PC-3 (cell line): ENCODE data around the gene TWIST2. TPM values are rescaled to one million over a fixed set of nuclear protein-coding genes. Genes with fewer than 3 reads are reported as not detected.

Experiments
- ATAC-seq: fragments of 200-7000 bp; cut with Tn5 transposase; 2 replicates; pipeline ENCODE4 v1.9.1; 2020; ENCODE audit warnings: mild to moderate bottlenecking, moderate library complexity
- BruUV-seq: library from RNA; stranded (reverse); fragments of 400-500 nt; replicated peaks from 2 replicates; lab custom pipeline; 2021; lab: Mats Ljungman, UMichigan
- CTCF ChIA-PET: fragments of 300-600 bp; sonication (Branson Sonifier 250); formaldehyde crosslinking; loops from one replicate; lab custom pipeline; 2022; ENCODE audit warnings: antibody characterized with exemption; lab: Charles Lee
- POLR2A ChIA-PET: fragments of 300-600 bp; sonication (Branson Sonifier 250); formaldehyde crosslinking; loops from one replicate; lab custom pipeline; 2022; ENCODE audit warnings: antibody characterized with exemption; ENCODE audit not compliant: unreplicated experiment; lab: Charles Lee
- DNase-seq: peaks from one replicate; pipeline ENCODE4 v3.0.0-alpha.2; 2015
- H2AFZ ChIP-seq: fragments of 300-600 bp; sonication (generic); 2 replicates; pipeline ENCODE4 v1.6.0; 2016; ENCODE audit warnings: antibody characterized with exemption, low read length
- H3F3A ChIP-seq: fragments of 300-600 bp; sonication (generic); one replicate; pipeline ENCODE4 v1.6.0; 2017; ENCODE audit warnings: antibody characterized with exemption, low read length, control low read depth, mild to moderate bottlenecking; ENCODE audit not compliant: unreplicated experiment
- H3K27ac ChIP-seq: fragments of 300-600 bp; sonication (generic); 2 replicates; pipeline ENCODE4 v1.5.1; 2016; ENCODE audit warnings: mild to moderate bottlenecking, low read length
- H3K27me3 ChIP-seq: fragments of 300-600 bp; sonication (generic); 2 replicates; pipeline ENCODE4 v1.6.1; 2016; ENCODE audit warnings: low read length, mixed read lengths
- H3K36me3 ChIP-seq: fragments of 300-600 bp; sonication (generic); 2 replicates; pipeline ENCODE4 v1.6.1; 2016; ENCODE audit warnings: low read depth, mixed run types, low read length, mixed read lengths
- H3K4me1 ChIP-seq: fragments of 300-600 bp; sonication (generic); 2 replicates; pipeline ENCODE4 v1.5.1; 2016; ENCODE audit warnings: low read length; ENCODE audit not compliant: insufficient read depth
- H3K4me2 ChIP-seq: fragments of 300-600 bp; sonication (generic); 2 replicates; pipeline ENCODE4 v1.6.0; 2016; ENCODE audit warnings: low read length
- H3K4me3 ChIP-seq: fragments of 300-600 bp; sonication (generic); 2 replicates; pipeline ENCODE4 v1.5.1; 2016; ENCODE audit warnings: mild to moderate bottlenecking, low read length, mixed read lengths
- H3K79me2 ChIP-seq: fragments of 300-600 bp; sonication (generic); 2 replicates; pipeline ENCODE4 v1.6.1; 2017; ENCODE audit warnings: low read length, mixed read lengths
- H3K9ac ChIP-seq: fragments of 300-600 bp; sonication (generic); 2 replicates; pipeline ENCODE4 v1.6.0; 2016; ENCODE audit warnings: mild to moderate bottlenecking, low read length
- H3K9me2 ChIP-seq: fragments of 300-600 bp; sonication (generic); replicated peaks from 2 replicates; pipeline ENCODE4 v1.6.1; 2016; ENCODE audit warnings: mixed run types, low read length, mixed read lengths
- H3K9me3 ChIP-seq: fragments of 300-600 bp; sonication (generic); 2 replicates; pipeline ENCODE4 v1.6.1; 2016; ENCODE audit warnings: low read length, mixed read lengths
- H4K20me1 ChIP-seq: fragments of 300-600 bp; sonication (generic); 2 replicates; pipeline ENCODE4 v1.6.1; 2016; ENCODE audit warnings: low read length, mixed read lengths
- EZH2 ChIP-seq: fragments of 300-600 bp; sonication (generic); IDR thresholded peaks from one replicate; pipeline ENCODE4 v1.6.1; 2017; ENCODE audit warnings: antibody characterized with exemption, mild to moderate bottlenecking, low read length; ENCODE audit not compliant: unreplicated experiment
- EZH2phosphoT487 ChIP-seq: fragments of 300-600 bp; sonication (generic); IDR thresholded peaks from 2 replicates; pipeline ENCODE4 v1.6.1; 2018; ENCODE audit warnings: mild to moderate bottlenecking, antibody characterized with exemption, low read length, borderline replicate concordance
- intact Hi-C: fragments of 100-400 bp; cut with micrococcal nuclease; formaldehyde crosslinking; loops from 2 replicates; pipeline ENCODE4 v1.9.0; 2023
- total RNA-seq: library from RNA; depleted of rRNA; stranded (reverse); fragments of >200 nt; gene quantifications from 2 replicates; pipeline ENCODE4 v1.2.3, GENCODE V29; 2014
- TF ChIP-seq, protein P1 (sequence below): fragments of 300-600 bp; sonication (generic); conservative IDR thresholded peaks from 2 replicates; pipeline ENCODE4 v1.5.1; 2017; ENCODE audit warnings: antibody characterized with exemption, low read depth, mild to moderate bottlenecking, low read length

The TWIST2 gene
- total RNA-seq, 1 experiment from 2014 or later: 4.4 TPM

DNA sequence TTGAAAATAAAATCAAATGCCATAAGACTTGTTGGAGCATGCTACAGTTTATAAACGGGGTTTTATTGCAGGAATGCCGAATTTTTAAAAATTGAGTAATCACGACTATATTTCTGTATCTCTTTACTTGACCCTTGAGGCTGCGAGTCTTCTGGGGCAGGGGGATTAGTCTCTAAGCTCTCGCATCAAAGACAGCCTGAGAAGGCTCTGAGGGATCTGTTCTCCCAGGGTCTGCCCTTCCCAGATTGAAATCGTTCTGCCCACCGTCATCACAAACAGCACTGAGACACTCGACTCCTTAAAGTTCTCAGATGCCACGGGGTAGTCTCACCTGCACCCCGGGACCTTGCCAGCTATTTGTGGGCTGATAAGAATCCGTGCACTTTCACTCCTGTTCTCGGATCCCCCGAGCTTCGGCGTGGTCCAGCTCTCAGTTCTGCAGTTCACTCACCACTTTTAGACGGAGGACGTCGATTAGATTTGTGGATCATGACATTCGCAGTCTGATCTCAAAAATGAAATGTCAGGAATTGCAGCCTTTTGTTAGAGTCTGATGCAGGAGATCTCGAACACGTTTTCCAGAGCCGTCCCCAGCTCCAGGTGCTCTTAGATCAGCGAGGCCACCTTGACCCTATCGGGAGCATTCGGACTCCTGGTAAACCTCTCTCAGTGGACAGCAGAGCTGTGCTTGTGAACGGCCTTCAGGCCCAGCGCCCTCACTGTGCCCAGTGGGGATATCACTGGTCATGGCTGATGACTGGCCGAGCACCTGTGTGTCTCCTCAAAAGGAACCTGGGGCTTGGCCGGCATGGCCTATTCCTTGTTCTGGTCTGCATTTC is 43.0 kb downstream of the TWIST2 start:
- no peaks in the 10 kb centered on the region for H3K4me1 ChIP-seq
- no peak overlapping the region for H3K4me3 ChIP-seq
- no TSS peak for BruUV-seq
- H3K9me2 ChIP-seq: no peaks in the 10 kb centered on the region
- no peak overlapping the region for H3K27ac ChIP-seq
- H3K9me3 ChIP-seq: no peaks in the 10 kb centered on the region
- intact Hi-C loops: no loop called here
- no peaks in the 10 kb centered on the region for H3K79me2 ChIP-seq
- no peak for ATAC-seq
- no peak overlapping the region for H2AFZ ChIP-seq
- TF ChIP-seq EZH2phosphoT487: no peak
- TF ChIP-seq, protein P1, sequence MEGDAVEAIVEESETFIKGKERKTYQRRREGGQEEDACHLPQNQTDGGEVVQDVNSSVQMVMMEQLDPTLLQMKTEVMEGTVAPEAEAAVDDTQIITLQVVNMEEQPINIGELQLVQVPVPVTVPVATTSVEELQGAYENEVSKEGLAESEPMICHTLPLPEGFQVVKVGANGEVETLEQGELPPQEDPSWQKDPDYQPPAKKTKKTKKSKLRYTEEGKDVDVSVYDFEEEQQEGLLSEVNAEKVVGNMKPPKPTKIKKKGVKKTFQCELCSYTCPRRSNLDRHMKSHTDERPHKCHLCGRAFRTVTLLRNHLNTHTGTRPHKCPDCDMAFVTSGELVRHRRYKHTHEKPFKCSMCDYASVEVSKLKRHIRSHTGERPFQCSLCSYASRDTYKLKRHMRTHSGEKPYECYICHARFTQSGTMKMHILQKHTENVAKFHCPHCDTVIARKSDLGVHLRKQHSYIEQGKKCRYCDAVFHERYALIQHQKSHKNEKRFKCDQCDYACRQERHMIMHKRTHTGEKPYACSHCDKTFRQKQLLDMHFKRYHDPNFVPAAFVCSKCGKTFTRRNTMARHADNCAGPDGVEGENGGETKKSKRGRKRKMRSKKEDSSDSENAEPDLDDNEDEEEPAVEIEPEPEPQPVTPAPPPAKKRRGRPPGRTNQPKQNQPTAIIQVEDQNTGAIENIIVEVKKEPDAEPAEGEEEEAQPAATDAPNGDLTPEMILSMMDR: no peak
- TF ChIP-seq EZH2: no peak
- no peaks in the 10 kb centered on the region for H3K27me3 ChIP-seq
- POLR2A ChIA-PET: no interaction called here
- H3K36me3 ChIP-seq: no peaks in the 10 kb centered on the region
- H3F3A ChIP-seq: no peaks in the 10 kb centered on the region
- no peak overlapping the region for H3K4me2 ChIP-seq
- CTCF ChIA-PET: no interaction called here
- H3K9ac ChIP-seq: no peak overlapping the region
- no peaks in the 10 kb centered on the region for H4K20me1 ChIP-seq
- no peak for DNase-seq

- intact Hi-C loops: no loop called here
- ATAC-seq (no peak), DNase-seq (no peak)
- Histone ChIP-seq H3K27ac (no peak overlapping the region), H2AFZ (no peak overlapping the region), H3K4me1 (no peaks in the 10 kb centered on the region), H3K4me3 (no peak overlapping the region), H3K4me2 (no peak overlapping the region), H3K9me3 (no peaks in the 10 kb centered on the region), H3K36me3 (no peaks in the 10 kb centered on the region), H3K27me3 (no peaks in the 10 kb centered on the region), H3K9me2 (no peaks in the 10 kb centered on the region), H3K9ac (no peak overlapping the region), H4K20me1 (no peaks in the 10 kb centered on the region), H3F3A (no peaks in the 10 kb centered on the region), H3K79me2 (no peaks in the 10 kb centered on the region)
- BruUV-seq: no TSS peak
- ChIA-PET CTCF (no interaction called here), POLR2A (no interaction called here)
- TF ChIP-seq EZH2 (no peak), EZH2phosphoT487 (no peak)
- TF ChIP-seq, protein P1: no peak
These were observed 43.7 kb downstream of the TWIST2 start for GRCh38 chr2:238891457-238892203.

- DNase-seq (no peak), ATAC-seq (no peak)
- no peak overlapping the region for H2AFZ ChIP-seq
- ChIA-PET CTCF (no interaction called here), POLR2A (no interaction called here)
- no peaks in the 10 kb centered on the region for H4K20me1 ChIP-seq
- no peak overlapping the region for H3K4me3 ChIP-seq
- no peaks in the 10 kb centered on the region for H3K9me2 ChIP-seq
- no peaks in the 10 kb centered on the region for H3K4me1 ChIP-seq
- no peaks in the 10 kb centered on the region for H3F3A ChIP-seq
- H3K27ac ChIP-seq: no peak overlapping the region
- H3K36me3 ChIP-seq: no peaks in the 10 kb centered on the region
- intact Hi-C loops: no loop called here
- no peaks in the 10 kb centered on the region for H3K9me3 ChIP-seq
- H3K79me2 ChIP-seq: no peaks in the 10 kb centered on the region
- no TSS peak for BruUV-seq
- TF ChIP-seq EZH2phosphoT487 (no peak), EZH2 (no peak)
- TF ChIP-seq, protein P1: no peak
- H3K4me2 ChIP-seq: no peak overlapping the region
- H3K9ac ChIP-seq: no peak overlapping the region
- no peaks in the 10 kb centered on the region for H3K27me3 ChIP-seq
These were observed 44.3 kb downstream of the TWIST2 start for GRCh38 chr2:238892204-238892500.
